Measurements from ENCODE around the gene MINDY4.

DNA sequence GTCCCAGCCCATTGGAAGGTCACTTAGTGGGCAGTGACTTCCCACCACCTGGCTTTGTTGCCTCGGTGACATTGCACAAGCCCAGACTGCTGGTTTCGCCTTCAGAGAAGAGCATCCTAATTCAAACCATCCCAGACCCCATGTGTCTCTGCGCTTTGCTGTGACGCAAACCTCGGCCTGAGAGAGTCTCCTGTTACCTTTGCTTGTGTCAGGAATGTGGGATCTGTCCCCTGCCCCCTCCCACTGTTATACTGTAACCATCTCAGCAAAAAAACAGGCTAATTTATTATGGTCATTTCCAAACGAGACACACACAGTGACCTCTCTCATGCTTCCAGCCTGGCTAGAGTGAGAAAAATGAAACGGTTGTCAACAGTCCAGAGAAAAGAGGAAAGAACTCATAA, 115.4 kb downstream of the MINDY4 start:
- TF ChIP-seq, protein P1, sequence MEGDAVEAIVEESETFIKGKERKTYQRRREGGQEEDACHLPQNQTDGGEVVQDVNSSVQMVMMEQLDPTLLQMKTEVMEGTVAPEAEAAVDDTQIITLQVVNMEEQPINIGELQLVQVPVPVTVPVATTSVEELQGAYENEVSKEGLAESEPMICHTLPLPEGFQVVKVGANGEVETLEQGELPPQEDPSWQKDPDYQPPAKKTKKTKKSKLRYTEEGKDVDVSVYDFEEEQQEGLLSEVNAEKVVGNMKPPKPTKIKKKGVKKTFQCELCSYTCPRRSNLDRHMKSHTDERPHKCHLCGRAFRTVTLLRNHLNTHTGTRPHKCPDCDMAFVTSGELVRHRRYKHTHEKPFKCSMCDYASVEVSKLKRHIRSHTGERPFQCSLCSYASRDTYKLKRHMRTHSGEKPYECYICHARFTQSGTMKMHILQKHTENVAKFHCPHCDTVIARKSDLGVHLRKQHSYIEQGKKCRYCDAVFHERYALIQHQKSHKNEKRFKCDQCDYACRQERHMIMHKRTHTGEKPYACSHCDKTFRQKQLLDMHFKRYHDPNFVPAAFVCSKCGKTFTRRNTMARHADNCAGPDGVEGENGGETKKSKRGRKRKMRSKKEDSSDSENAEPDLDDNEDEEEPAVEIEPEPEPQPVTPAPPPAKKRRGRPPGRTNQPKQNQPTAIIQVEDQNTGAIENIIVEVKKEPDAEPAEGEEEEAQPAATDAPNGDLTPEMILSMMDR (IDR thresholded peaks at IDR 0.05): no peak
- TF ChIP-seq EP300 (IDR thresholded peaks at IDR 0.05): no peak
